Neural cell (in vitro differentiated cells): ENCODE measurements around the gene TSPAN15.

Experiments
- CTCF ChIP-seq: fragments of 450-650 bp; IDR thresholded peaks from 2 replicates; pipeline ENCODE4 v1.5.1; 2014; ENCODE audit warnings: antibody characterized with exemption, mild to moderate bottlenecking, moderate library complexity; ENCODE audit not compliant: poor library complexity, severe bottlenecking
- EP300 ChIP-seq: fragments of 450-650 bp; conservative IDR thresholded peaks from 2 replicates; pipeline ENCODE4 v1.6.1; 2014; ENCODE audit warnings: antibody characterized with exemption, mild to moderate bottlenecking, moderate library complexity; ENCODE audit not compliant: poor library complexity, severe bottlenecking
- EZH2 ChIP-seq: fragments of 200-600, 300-800 bp; shearing (Covaris generic), sonication (generic); IDR thresholded peaks from 2 replicates; pipeline ENCODE4 v1.6.1; 2014; ENCODE audit warnings: antibody characterized with exemption, low read length, borderline replicate concordance, mild to moderate bottlenecking; ENCODE audit not compliant: insufficient read depth, poor library complexity, severe bottlenecking
- MXI1 ChIP-seq: fragments of 450-650 bp; conservative IDR thresholded peaks from 2 replicates; pipeline ENCODE4 v1.6.1; 2014; ENCODE audit warnings: antibody characterized with exemption, mild to moderate bottlenecking; ENCODE audit not compliant: poor library complexity, severe bottlenecking
- RAD21 ChIP-seq: fragments of 450-650 bp; conservative IDR thresholded peaks from 2 replicates; pipeline ENCODE4 v1.6.1; 2014; ENCODE audit warnings: antibody characterized with exemption, mild to moderate bottlenecking, moderate library complexity
- REST ChIP-seq: IDR thresholded peaks from 2 replicates; pipeline ENCODE4 v1.6.1; 2012; ENCODE audit warnings: borderline replicate concordance

GRCh38 chr10:69494626-69495558 lies 43.6 kb downstream of the TSPAN15 start:
- TF ChIP-seq RAD21 (no peak), CTCF (no peak), EP300 (no peak), EZH2 (no peak), MXI1 (no peak), REST (no peak)
